Loucy (cell line): ENCODE measurements around the gene SPNS3.

Experiments used
- H2AFZ ChIP-seq: fragments of 200-600 bp; sonication (generic); 2 replicates; pipeline ENCODE4 v1.6.0; 2016; ENCODE audit warnings: antibody characterized with exemption, mild to moderate bottlenecking, low read length, moderate library complexity
- H3F3A ChIP-seq: fragments of 200-600 bp; 2 replicates; pipeline ENCODE4 v1.6.0; 2016; ENCODE audit warnings: antibody characterized with exemption, low read depth, mild to moderate bottlenecking
- H3K27me3 ChIP-seq: fragments of 200-600 bp; sonication (generic); 2 replicates; pipeline ENCODE4 v1.6.1; 2014; ENCODE audit warnings: low read length, mild to moderate bottlenecking; ENCODE audit not compliant: insufficient read depth, poor library complexity, severe bottlenecking
- H3K36me3 ChIP-seq: fragments of 200-600 bp; sonication (generic); 2 replicates; pipeline ENCODE4 v1.6.1; 2016; ENCODE audit warnings: low read length; ENCODE audit not compliant: insufficient read depth
- H3K4me1 ChIP-seq: fragments of 200-600 bp; sonication (generic); 2 replicates; pipeline ENCODE4 v1.5.1; 2014; ENCODE audit warnings: low read length, mild to moderate bottlenecking; ENCODE audit not compliant: insufficient read depth, poor library complexity, severe bottlenecking
- H3K4me2 ChIP-seq: fragments of 200-600 bp; sonication (generic); 2 replicates; pipeline ENCODE4 v1.6.0; 2014; ENCODE audit warnings: antibody characterized with exemption, low read length, low read depth, mild to moderate bottlenecking; ENCODE audit not compliant: poor library complexity, severe bottlenecking
- H3K4me3 ChIP-seq: fragments of 200-600 bp; sonication (generic); 2 replicates; pipeline ENCODE4 v1.5.1; 2014; ENCODE audit warnings: low read length, mild to moderate bottlenecking, mixed read lengths; ENCODE audit not compliant: poor library complexity, severe bottlenecking
- H3K79me2 ChIP-seq: fragments of 200-600 bp; sonication (generic); 2 replicates; pipeline ENCODE4 v1.6.1; 2014; ENCODE audit warnings: low read length; ENCODE audit not compliant: insufficient read depth
- H3K9ac ChIP-seq: fragments of 200-600 bp; sonication (generic); 2 replicates; pipeline ENCODE4 v1.6.0; 2014; ENCODE audit warnings: mild to moderate bottlenecking, low read depth, low read length, moderate library complexity; ENCODE audit not compliant: poor library complexity, severe bottlenecking
- H3K9me2 ChIP-seq: fragments of 200-600 bp; sonication (generic); replicated peaks from 2 replicates; pipeline ENCODE4 v1.6.1; 2016; ENCODE audit warnings: low read depth, low read length, mixed read lengths
- H3K9me3 ChIP-seq: fragments of 200-600 bp; sonication (generic); 2 replicates; pipeline ENCODE4 v1.6.1; 2014; ENCODE audit warnings: mild to moderate bottlenecking, antibody characterized with exemption, low read length, low read depth; ENCODE audit not compliant: insufficient read depth
- H4K20me1 ChIP-seq: fragments of 200-600 bp; sonication (generic); 2 replicates; pipeline ENCODE4 v1.6.0; 2014; ENCODE audit warnings: antibody characterized with exemption, low read length, mild to moderate bottlenecking; ENCODE audit not compliant: insufficient read depth, poor library complexity, severe bottlenecking
- CTCF ChIP-seq: fragments of 200-600 bp; sonication (generic); conservative IDR thresholded peaks from 2 replicates; pipeline ENCODE4 v1.5.1; 2014; ENCODE audit warnings: mild to moderate bottlenecking, antibody characterized with exemption, low read length
- EZH2phosphoT487 ChIP-seq: fragments of 200-600 bp; IDR thresholded peaks from 2 replicates; pipeline ENCODE4 v1.6.1; 2018; ENCODE audit warnings: antibody characterized with exemption, mild to moderate bottlenecking, moderate library complexity, borderline replicate concordance

SPNS3 gene

GRCh38 chr17:4520060-4520893 lies 86.5 kb downstream of the SPNS3 start:
- TF ChIP-seq EZH2phosphoT487 (no peak), CTCF (no peak)
- H3K4me3 ChIP-seq: no peak overlapping the region
- peaks cover 15% of the 10 kb centered on the region; the same call in 1 of the 2 replicates for H3K36me3 ChIP-seq
- H3F3A ChIP-seq: no peaks in the 10 kb centered on the region
- H3K79me2 ChIP-seq: no peaks in the 10 kb centered on the region
- no peak overlapping the region for H2AFZ ChIP-seq
- H3K9me3 ChIP-seq: no peaks in the 10 kb centered on the region
- no peak overlapping the region for H3K9ac ChIP-seq
- no peaks in the 10 kb centered on the region for H4K20me1 ChIP-seq
- no peaks in the 10 kb centered on the region for H3K4me1 ChIP-seq
- H3K4me2 ChIP-seq: no peak overlapping the region
- H3K9me2 ChIP-seq: no peaks in the 10 kb centered on the region
- no peaks in the 10 kb centered on the region for H3K27me3 ChIP-seq

- Histone ChIP-seq H3K4me1 (no peaks in the 10 kb centered on the region), H2AFZ (no peak overlapping the region), H3K36me3 (peaks cover 21% of the 10 kb centered on the region; the same call in 1 of the 2 replicates), H3K9me3 (no peaks in the 10 kb centered on the region), H3K9ac (no peak overlapping the region), H3K9me2 (no peaks in the 10 kb centered on the region), H3K27me3 (no peaks in the 10 kb centered on the region), H4K20me1 (no peaks in the 10 kb centered on the region), H3K79me2 (no peaks in the 10 kb centered on the region), H3K4me3 (no peak overlapping the region), H3K4me2 (no peak overlapping the region), H3F3A (no peaks in the 10 kb centered on the region)
- no peak for TF ChIP-seq CTCF
- no peak for TF ChIP-seq EZH2phosphoT487
Observed at GRCh38 chr17:4520894-4521600, 87.3 kb downstream of the SPNS3 start.

GRCh38 chr17:4522661-4523060 lies 88.9 kb downstream of the SPNS3 start:
- Histone ChIP-seq H3K9ac (no peak overlapping the region), H3K4me1 (no peaks in the 10 kb centered on the region), H3K4me2 (no peak overlapping the region), H3F3A (no peaks in the 10 kb centered on the region), H3K36me3 (peaks cover 21% of the 10 kb centered on the region; the same call in 1 of the 2 replicates), H2AFZ (no peak overlapping the region), H3K4me3 (no peak overlapping the region), H3K9me2 (no peaks in the 10 kb centered on the region), H3K27me3 (no peaks in the 10 kb centered on the region), H3K79me2 (no peaks in the 10 kb centered on the region), H4K20me1 (no peaks in the 10 kb centered on the region), H3K9me3 (no peaks in the 10 kb centered on the region)
- TF ChIP-seq CTCF (no peak), EZH2phosphoT487 (no peak)
